A673 (cell line): ENCODE data around the gene SPSB1.

Source experiments
- EZH2 ChIP-seq: fragments of 200-600 bp; sonication (generic); IDR thresholded peaks from 2 replicates; pipeline ENCODE4 v1.6.1; 2017; ENCODE audit warnings: borderline replicate concordance, low read depth, mild to moderate bottlenecking, mixed read lengths, antibody characterized with exemption, low read length; ENCODE audit not compliant: poor library complexity, severe bottlenecking
- TF ChIP-seq, protein P1 (sequence below): fragments of 300-800, 200-600 bp; sonication (generic); conservative IDR thresholded peaks from 2 replicates; pipeline ENCODE4 v1.5.1; 2017; ENCODE audit warnings: low read depth, mild to moderate bottlenecking, antibody characterized with exemption, low read length, moderate library complexity, mixed read lengths

DNA sequence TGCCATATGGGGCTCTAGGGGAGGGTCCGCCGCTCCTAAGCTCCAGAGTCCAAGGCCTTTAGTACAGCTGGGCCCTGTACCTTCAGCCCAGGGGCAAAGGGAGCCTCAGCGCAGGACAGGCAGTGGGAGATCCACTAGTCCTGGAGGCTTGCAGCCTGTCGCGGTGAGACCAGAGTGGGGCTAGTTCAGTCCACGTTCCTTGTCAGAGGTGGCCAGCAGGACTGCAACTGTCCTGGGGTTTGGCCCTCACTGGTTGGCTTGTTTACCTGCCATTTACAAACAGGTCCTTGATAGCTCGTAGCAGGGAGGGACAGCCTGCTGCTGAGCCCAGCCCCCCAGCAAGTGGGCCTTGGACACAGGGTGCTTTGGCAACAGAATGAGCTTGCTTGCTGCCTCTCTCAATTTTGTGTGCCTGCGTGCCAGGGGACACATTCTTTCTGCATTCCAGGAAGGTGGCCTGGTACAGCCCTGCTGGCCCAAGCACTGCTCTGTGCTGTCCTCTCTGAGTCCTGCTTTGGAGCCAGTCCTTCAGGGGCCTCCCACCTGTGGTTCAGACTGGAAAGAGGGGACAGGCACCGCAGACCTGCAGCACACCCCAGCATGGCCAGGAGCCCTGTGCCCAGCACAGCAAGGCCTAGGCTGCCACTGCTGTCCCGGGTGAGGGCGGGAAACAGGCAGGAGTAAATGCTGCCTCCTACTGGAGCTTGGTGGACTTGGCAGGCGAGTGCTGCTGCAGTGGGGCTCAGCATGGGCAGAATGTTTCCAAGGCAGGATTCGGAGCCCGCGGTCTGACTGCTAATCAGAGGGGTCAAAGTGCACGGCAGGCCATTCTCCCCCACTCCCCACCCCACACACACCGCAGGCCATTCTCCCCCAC, 42.9 kb upstream of the SPSB1 start:
- TF ChIP-seq, protein P1, sequence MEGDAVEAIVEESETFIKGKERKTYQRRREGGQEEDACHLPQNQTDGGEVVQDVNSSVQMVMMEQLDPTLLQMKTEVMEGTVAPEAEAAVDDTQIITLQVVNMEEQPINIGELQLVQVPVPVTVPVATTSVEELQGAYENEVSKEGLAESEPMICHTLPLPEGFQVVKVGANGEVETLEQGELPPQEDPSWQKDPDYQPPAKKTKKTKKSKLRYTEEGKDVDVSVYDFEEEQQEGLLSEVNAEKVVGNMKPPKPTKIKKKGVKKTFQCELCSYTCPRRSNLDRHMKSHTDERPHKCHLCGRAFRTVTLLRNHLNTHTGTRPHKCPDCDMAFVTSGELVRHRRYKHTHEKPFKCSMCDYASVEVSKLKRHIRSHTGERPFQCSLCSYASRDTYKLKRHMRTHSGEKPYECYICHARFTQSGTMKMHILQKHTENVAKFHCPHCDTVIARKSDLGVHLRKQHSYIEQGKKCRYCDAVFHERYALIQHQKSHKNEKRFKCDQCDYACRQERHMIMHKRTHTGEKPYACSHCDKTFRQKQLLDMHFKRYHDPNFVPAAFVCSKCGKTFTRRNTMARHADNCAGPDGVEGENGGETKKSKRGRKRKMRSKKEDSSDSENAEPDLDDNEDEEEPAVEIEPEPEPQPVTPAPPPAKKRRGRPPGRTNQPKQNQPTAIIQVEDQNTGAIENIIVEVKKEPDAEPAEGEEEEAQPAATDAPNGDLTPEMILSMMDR: peak; percentile 64
- no peak for TF ChIP-seq EZH2
